Body of pancreas (tissue), 4 donors: Measurements from ENCODE around the gene CEND1. TPM values are rescaled to one million over a fixed set of nuclear protein-coding genes. Genes with fewer than 3 reads are reported as not detected.

ENCODE experiments used
- ATAC-seq: fragments of 150-250 bp; one replicate; pipeline ENCODE4 v1.9.1; 2016
- DNase-seq, 4 donors: peaks; one replicate each; pipeline ENCODE4 v3.0.0-alpha.2; 2019
- H3K27ac ChIP-seq, 4 donors: fragments of 200-600 bp; sonication (generic); 1 replicate in 3 of 4; 2 replicates in 1 of 4; pipeline versions ENCODE4 v1.5.1 to v1.6.1; 2016 to 2019; ENCODE audit warnings: mild to moderate bottlenecking in 1 of 4, mixed read lengths in 1 of 4, moderate library complexity in 1 of 4
- H3K27me3 ChIP-seq, 2 donors: fragments of 200-600 bp; sonication (generic); one replicate each; pipeline ENCODE4 v1.6.0; 2016; ENCODE audit warnings: mild to moderate bottlenecking in 1 of 2
- H3K36me3 ChIP-seq, 2 donors: fragments of 200-600 bp; sonication (generic); replicated peaks in 1 of 2; 2 replicates each; pipeline ENCODE4 v1.5.1; 2016; ENCODE audit warnings: low read depth in 2 of 2; ENCODE audit not compliant: insufficient read depth in 1 of 2
- H3K4me1 ChIP-seq: fragments of 200-600 bp; sonication (generic); one replicate; pipeline ENCODE4 v1.6.0; 2016
- H3K4me3 ChIP-seq, 2 donors: fragments of 200-600 bp; sonication (generic); 1 replicate in 1 of 2; 2 replicates in 1 of 2; pipeline ENCODE4 v1.5.1; 2016 to 2019
- H3K9me3 ChIP-seq, 3 donors: fragments of 200-600 bp; sonication (generic); 1 replicate in 2 of 3; 2 replicates in 1 of 3; pipeline ENCODE4 v1.5.1; 2016
- POLR2A ChIP-seq, 3 donors: fragments of 450-650 bp; IDR thresholded peaks; one replicate each; pipeline ENCODE4 v1.6.1; 2016; ENCODE audit warnings: antibody characterized with exemption in 3 of 3, mild to moderate bottlenecking in 2 of 3
- WGBS, 2 donors: methylation state at CpG; one replicate each; pipeline ENCODE4 v1.1.5; 2017; 5-methylcytosine and 5-hydroxymethylcytosine counted together
- intact Hi-C: fragments of 100-400 bp; cut with DNase I; formaldehyde crosslinking; loops from one replicate; pipeline ENCODE4 v1.15.1; 2023
- total RNA-seq, 2 donors: library from RNA; depleted of rRNA; stranded (reverse); fragments of >200 nt; gene quantifications; one replicate each; pipeline ENCODE4 v1.1.0, GENCODE V29; 2016
- TF ChIP-seq, protein P1 (sequence below), 7 experiments: fragments of 450-650 bp in 4 of 7; fragments of 200-600 bp in 3 of 7; sonication (generic) in 3 of 7; IDR thresholded peaks; one replicate each; pipeline ENCODE4 v1.5.1; 2016 to 2019; ENCODE audit warnings: antibody characterized with exemption in 7 of 7

The CEND1 gene
- total RNA-seq, 2 donors from 2014 or later: 0.78 TPM; not detected in 1

DNA sequence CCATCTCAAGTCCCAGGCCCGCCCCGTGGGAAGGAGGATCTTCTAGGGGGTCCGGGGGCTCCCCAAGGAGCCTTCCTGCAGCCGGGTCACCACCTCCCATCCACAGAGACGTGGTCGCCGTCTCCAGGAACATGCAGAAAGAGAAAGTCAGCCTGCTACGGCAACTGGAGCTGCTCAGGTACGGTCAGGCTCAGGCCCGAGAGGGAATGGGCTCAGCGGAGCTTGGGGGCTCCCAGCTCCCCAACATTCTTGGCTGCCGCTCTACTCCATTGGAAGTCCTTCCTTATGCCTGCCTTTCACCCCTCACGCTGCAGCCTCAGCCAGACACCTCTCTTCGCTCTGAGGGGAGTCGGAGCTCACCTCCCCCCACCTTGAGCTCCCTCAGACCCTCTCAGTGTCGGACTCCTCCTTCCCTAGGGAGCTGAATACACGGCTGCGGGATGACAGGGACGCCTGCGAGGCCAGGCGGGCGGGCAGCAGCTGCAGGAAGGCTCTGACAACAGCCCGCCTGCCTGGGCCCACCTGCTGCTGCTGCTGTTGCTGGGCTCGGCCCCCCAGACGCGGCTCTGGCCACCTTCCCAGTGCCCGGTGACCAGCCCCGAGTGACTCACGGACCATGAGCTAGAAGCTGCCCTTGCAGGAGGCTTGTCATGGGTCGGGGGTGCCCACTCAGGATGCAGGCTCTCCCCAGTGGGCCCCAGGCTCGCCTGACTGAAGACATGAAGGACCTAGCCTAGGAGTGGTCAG is 41.4 kb upstream of the CEND1 start:
- peaks cover 0 to 2% of the 10 kb centered on the region in 2 donors for H3K36me3 ChIP-seq
- H3K27ac ChIP-seq: peak overlapping the region in 1 of 4 donors; percentile 99
- H3K4me3 ChIP-seq: no peak overlapping the region
- peaks cover 87% of the 10 kb centered on the region for H3K4me1 ChIP-seq
- no peaks in the 10 kb centered on the region for H3K9me3 ChIP-seq
- no peak for ATAC-seq
- intact Hi-C loops: no loop called here
- no peak for TF ChIP-seq POLR2A (IDR thresholded peaks at IDR 0.05)
- TF ChIP-seq, protein P1, sequence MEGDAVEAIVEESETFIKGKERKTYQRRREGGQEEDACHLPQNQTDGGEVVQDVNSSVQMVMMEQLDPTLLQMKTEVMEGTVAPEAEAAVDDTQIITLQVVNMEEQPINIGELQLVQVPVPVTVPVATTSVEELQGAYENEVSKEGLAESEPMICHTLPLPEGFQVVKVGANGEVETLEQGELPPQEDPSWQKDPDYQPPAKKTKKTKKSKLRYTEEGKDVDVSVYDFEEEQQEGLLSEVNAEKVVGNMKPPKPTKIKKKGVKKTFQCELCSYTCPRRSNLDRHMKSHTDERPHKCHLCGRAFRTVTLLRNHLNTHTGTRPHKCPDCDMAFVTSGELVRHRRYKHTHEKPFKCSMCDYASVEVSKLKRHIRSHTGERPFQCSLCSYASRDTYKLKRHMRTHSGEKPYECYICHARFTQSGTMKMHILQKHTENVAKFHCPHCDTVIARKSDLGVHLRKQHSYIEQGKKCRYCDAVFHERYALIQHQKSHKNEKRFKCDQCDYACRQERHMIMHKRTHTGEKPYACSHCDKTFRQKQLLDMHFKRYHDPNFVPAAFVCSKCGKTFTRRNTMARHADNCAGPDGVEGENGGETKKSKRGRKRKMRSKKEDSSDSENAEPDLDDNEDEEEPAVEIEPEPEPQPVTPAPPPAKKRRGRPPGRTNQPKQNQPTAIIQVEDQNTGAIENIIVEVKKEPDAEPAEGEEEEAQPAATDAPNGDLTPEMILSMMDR (IDR thresholded peaks at IDR 0.05): no peak
- 83 to 97% methylated on average over 17 to 31 of the region's 31 CpGs for WGBS, 2 donors
- H3K27me3 ChIP-seq: no peaks in the 10 kb centered on the region
- peak in 1 of 4 donors; percentile 27 for DNase-seq

DNA sequence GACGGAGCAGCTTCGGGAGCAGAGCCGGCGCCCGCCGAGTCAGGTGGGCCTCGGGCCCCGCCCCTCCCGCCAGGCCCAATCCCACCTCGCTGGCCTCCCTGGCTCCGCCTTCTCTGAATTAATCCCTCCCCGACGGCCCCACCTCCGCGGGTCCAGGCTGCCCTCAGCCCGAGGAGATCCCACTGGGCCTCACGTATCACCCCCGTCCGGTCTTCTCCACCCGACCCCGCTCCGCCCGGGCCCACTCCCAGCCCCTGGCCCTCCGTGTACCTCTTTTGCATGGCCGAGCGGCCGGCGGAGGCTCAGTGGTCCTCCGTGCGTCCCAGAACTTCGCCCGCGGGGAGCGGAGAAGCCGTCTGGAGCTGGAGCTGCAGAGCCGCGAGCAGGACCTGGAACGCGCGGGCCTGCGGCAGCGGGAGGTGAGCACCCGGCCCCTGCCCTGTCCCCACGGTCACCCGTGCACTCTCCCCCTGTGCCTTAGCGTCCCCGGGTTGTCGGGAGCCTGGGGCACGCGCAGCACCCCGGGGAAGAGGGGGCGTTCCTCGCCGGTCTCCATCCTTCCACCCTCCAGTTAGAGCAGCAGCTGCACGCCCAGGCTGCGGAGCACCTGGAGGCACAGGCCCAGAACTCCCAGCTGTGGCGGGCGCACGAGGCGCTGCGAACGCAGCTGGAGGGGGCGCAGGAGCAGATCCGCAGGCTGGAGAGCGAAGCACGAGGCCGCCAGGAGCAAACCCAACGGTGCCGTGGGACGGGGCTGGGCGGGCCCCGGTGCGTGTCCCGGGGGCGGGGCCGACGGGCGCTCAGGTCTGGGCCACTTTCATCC is 40.6 kb upstream of the CEND1 start:
- ATAC-seq (no peak), DNase-seq (peak in 1 of 4 donors; percentile 31)
- Histone ChIP-seq H3K27me3 (no peaks in the 10 kb centered on the region), H3K4me3 (no peak overlapping the region), H3K4me1 (peaks cover 88% of the 10 kb centered on the region), H3K9me3 (no peaks in the 10 kb centered on the region), H3K27ac (no peak overlapping the region), H3K36me3 (no peaks in the 10 kb centered on the region)
- intact Hi-C loops: no loop called here
- 55 to 86% methylated on average over 21 to 65 of the region's 78 CpGs for WGBS, 2 donors
- TF ChIP-seq, protein P1 (IDR thresholded peaks at IDR 0.05): no peak
- no peak for TF ChIP-seq POLR2A (IDR thresholded peaks at IDR 0.05)

DNA sequence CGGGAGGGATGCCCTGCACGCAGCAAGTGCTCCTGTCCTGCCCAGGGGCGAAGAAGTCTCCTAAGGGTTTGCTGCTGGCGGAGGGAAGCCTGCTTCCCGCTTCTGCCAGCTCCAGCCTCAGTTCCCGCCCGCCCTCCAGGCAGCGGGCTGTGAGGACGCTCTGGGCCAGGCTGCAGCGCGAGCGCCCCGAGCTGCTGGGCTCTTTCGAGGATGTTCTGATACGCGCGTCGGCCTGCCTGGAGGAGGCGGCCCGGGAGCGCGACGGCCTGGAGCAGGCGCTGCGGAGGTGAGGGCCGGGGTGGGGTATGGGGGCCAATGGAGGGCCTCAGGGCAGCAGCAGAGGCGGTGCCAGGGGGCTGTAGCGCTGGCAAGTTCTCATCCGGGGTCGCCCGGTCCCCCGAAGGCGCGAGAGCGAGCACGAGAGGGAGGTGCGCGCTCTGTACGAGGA is 40.0 kb upstream of the CEND1 start:
- no peak for TF ChIP-seq POLR2A (IDR thresholded peaks at IDR 0.05)
- TF ChIP-seq, protein P1 (IDR thresholded peaks at IDR 0.05): no peak
- WGBS, 2 donors: 69 to 93% methylated on average over 3 to 29 of the region's 39 CpGs
- H3K4me3 ChIP-seq: no peak overlapping the region
- no peaks in the 10 kb centered on the region for H3K27me3 ChIP-seq
- H3K9me3 ChIP-seq: no peaks in the 10 kb centered on the region
- ATAC-seq: no peak
- H3K27ac ChIP-seq: peak overlapping the region; percentile 52 to 100 (median 92)
- no peaks in the 10 kb centered on the region for H3K36me3 ChIP-seq
- intact Hi-C loops: no loop called here
- peaks cover 89% of the 10 kb centered on the region for H3K4me1 ChIP-seq
- DNase-seq: no peak

DNA sequence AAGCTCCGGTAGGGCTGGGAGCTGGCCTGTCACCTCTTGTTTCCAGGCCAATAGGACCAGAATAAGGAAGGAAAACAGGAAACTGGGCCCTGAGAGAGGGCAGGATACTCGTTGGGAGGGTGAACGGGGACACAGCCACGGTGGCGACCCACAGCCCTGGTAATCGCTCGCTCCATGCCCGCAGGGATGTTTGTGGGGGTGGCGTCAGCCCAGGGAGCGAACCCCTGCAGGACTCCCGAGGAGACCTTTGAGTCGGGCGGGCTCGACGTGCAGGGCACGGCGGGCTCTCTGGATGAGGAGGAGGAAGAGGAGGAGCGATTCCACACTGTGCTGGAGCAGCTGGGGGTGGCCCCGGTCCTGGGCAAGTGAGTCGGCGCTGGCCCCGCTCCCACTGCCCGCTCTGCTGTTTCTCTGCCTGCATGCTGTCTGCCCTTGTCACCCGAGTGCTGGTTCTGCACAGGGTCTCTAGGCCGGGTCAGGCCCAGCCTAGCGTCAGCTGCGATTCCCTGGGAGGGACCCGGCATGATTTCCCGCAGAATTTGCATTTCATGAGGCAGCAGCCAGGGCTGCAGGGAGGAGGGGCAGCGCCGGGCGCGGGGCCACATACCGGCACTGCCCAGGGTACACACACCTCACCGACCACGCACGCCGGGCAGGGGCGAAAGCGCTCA is 39.4 kb upstream of the CEND1 start:
- WGBS, 2 donors: 29 to 54% methylated on average over 34 to 40 of the region's 40 CpGs
- ATAC-seq (no peak), DNase-seq (no peak)
- intact Hi-C loops: no loop called here
- Histone ChIP-seq H3K9me3 (no peaks in the 10 kb centered on the region), H3K4me3 (no peak overlapping the region), H3K4me1 (peaks cover 89% of the 10 kb centered on the region), H3K36me3 (no peaks in the 10 kb centered on the region), H3K27ac (peak overlapping the region; percentile 52 to 100 (median 92)), H3K27me3 (no peaks in the 10 kb centered on the region)
- TF ChIP-seq, protein P1 (IDR thresholded peaks at IDR 0.05): no peak
- no peak for TF ChIP-seq POLR2A (IDR thresholded peaks at IDR 0.05)
